Stimulated activated CD4-positive, alpha-beta T cell treated with anti-CD3 and anti-CD28 coated beads, Interleukin-4, amount 100 ng/mL, for 48 hours (primary cell): ENCODE measurements around the gene ETS1.

Experiments used
- DNase-seq, 2 donors: peaks; one replicate each; pipeline ENCODE4 v3.0.0-alpha.2; 2020; ENCODE audit warnings: low read depth in 2 of 2

ETS1 gene

DNA sequence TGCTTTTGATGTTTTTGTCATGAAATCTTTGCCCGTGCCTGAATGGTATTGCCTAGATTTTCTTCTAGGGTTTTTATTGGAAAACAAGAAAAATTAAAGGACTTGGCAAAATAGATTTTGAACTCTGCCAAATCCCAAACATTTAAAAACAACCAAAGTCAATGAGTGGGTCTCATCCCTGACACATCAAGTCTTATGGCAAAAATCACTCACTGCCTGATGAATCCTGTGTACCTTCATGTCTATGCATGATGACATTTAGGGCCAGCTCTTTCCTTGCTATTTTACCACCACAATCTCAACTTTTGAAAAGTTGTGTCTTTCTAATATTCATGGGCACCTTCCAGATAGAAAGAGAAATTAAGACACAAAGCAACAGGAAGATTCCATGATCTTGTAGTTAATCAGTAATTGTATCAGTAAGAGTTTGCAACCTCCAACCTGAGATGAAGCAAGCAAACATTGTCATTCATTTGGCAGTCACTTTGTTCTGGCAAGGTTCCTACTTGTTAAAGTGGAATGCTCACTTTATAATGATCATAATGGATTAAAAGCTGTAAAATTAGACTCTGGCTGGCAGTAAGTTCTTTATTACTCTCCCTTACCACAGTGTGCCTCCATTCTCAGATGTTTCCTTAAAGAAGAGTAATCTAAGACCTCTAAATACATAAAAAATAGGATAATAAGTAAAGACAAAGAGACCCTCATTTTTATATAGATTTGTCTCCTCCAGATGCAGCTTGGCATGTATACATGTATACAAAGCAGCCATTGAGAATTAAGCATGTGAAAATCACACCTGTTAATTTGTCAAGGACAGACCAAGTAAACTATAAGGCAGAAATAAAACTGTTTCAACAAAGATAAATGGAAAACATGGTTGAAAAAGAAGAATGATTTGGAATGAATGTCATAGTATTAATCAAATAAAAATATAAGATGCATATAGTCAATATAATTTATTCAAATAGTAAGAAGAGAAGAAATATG lies 51.6 kb downstream of the ETS1 start:
- no peak for DNase-seq

DNA sequence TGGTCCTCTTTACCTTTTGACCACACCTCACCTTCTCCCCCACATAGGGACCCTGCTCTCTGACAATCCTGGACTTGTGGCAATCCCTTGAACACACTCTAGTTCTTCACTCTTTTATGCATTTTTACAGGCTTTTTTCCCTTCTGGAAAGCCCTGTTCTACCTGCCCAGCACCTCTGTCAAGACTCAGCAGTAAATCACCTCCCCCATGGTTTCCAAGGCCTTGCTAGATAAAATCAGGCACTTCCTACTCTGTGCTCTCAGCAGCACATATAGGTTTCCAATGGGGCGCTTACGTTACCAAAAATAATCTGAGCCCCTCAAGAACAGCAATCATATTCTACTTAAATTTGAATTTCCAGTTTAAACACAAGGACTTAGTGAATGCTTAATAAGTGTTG lies 53.9 kb downstream of the ETS1 start:
- no peak for DNase-seq

DNA sequence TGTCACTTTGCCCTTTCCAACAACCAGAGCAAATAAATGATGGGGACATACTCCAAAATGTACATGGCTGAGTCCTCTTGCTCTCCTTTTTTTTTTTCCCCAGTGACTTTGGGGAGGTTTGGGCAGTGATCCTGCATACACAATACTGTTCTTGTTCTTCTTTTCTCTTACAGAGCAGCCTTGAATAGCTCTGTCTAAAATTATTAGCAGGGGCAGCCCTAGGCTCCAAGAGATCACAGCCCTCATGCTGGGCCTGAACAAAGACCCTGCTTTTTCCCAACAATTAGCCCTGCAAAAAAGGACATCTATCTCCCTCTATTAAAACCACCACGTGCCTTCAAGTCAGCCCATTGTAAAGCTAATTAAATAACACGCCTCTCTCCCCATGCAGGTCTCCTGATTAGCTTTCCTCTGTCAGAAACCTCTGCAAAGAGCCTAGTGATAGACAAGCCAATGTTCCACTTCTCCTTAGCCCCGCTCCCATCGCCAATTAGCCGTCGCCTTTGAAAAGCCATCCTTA lies 54.7 kb downstream of the ETS1 start:
- no peak for DNase-seq

DNA sequence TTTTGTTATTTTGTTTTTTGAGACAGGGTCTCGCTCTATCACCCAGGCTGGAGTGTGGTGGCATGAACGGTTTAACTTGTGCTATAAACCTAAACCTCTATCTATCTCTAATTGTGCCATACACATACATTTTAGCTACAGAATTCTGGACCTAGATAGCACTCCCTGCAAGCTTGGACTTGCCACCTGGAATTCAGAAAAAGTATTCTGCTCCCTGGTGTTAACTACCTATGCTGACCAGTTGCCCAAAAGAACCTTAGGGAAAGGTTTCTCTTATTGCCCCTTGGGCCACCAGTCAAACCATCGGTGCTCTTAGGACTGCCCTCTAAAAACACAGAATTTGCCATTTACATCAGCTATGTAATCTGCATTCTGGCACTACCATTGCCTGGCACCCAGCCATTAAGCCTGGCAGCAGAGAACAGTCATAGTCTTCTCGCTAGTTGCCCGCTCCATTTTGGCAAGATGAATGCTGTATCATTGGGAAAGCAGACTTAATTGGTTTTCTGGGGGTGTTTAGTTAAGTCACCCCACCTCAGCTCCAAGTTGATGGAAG lies 55.3 kb downstream of the ETS1 start:
- DNase-seq, result no peak

DNA sequence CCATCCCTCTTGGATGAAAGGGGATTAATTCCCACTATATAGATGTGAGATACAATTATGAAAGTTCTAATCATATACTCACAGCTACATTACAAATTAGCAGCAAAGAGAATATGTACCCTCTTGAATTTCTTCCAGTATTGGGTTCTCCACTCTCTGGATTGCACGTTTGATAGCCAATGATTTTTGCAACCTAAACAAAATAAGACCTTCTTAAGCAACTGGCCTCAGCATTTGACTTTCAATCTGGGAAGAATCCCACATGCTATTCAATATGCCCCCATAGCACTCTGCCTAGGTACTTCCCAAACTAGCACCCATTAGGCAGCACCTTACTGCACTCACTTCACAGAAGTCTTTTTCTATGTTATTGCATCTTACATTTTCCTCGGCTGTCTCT lies 55.8 kb downstream of the ETS1 start:
- DNase-seq, result no peak

DNA sequence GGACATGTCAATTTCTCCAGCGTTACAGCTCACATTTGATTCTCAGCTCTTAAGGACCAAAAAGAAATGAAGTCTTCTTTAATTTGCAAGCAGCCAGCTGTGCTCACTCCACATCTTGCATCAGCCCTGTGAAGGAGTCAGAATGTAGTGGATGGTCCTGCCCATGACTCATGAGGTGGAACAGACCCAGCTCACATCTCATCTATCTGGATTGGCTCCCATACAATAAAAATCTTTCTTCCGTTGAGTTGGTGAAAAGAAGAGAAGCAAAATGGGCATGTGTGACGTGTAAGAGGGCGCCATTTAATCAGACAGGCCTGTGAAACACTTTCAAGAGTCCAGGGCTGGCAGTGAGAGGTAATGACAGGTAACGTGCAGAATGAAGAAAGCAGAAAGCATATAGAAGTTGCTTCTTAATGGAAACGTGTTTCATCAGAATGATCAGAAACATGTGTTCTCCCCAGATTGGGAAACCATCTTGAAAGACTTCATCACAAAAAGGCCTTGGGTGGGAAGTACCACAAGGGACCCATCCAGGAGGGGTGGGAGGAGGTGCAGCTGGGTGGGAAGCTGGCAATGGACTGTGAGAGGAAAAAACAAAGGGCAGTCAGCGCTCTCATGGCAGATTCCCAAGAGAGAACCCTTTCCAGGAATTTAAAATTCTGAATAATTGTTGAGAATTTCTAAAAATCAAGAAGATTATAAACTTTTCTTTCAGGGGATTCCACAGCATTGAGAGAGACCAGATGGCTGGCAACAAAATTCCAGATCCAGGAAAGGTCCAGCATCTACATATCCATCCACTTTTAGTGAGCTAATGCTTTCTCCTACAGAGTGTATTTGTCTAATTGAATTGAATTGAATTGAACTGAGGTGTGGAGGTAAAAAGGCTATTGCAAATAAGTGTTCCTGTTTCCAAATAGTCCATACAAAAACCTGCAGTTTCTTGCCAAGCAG lies 57.0 kb downstream of the ETS1 start:
- DNase-seq, result no peak

DNA sequence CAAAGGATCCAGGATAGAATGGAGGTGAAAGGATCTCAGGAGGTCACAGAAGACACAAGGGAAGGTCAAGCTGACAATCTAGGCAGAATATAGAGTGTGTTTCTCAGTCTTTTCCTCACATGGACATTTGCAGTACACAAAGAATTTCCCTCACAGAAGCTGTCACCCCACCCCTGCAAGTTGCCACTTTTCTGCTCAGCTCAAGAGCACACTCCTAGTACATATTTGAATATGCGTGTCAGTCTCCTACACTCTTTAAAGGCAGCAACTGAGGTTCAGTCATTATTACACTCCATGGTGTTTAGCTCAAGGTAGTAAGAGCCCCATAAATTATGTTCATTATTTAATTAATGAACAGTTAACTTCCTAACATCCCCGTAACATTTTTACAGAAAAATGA lies 59.1 kb downstream of the ETS1 start:
- DNase-seq, result no peak

DNA sequence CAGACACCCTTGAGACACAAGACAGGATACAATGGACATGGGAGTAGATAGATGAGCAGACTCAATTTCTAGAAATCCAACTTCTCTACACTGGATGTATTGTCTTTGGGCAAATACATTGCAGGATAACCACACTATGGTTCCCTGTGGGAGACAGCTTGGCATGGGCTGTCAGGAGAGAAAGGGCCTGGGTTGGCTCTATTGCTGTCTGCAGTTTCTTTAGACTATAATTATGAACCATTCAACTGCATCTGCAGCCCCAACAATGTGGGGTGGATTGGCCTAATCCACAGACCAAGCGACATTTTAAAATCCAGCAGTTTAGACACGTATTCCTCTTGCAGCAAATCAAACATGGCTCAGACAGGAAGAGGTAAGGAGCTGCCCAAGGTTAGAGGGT lies 60.3 kb downstream of the ETS1 start:
- DNase-seq, result no peak

DNA sequence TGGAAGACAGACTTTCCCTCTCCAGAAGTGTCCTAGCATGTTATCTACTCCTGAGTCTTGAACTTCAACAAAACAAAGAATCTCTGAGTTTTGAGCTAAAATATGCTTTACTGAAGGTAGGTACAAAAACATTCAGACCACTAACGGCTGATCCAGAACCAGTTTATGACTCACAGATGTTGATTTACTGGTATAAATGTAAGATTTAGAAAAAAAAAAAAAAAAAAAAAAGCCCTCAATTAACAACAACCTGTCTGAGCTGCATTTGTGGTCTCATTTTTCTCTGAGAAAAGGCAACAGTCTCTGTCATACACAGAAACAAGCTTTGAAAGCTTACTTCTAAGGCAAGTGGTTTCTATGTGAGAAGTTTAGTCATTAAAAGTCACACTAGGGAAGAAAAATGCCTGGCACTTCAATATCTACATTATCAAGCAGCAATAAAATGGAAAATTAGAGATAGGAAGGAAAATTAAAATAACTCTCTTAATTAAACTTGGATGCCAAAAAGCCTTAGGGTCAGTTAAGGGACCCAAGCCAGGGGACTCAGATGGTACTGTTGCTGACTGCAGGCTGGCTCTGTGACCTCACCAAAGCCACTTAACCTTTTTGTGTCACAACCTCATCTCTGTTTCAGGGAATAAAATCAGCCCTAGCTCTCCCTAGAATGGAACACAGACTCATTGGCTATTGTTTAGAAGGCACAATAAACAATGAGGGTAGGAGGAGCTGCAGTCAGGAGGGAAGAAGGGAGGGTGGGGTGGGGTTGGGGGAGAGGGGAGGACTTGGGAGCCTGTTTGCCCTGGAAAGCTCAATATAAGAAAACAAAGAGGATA lies 61.7 kb downstream of the ETS1 start:
- no peak for DNase-seq

DNA sequence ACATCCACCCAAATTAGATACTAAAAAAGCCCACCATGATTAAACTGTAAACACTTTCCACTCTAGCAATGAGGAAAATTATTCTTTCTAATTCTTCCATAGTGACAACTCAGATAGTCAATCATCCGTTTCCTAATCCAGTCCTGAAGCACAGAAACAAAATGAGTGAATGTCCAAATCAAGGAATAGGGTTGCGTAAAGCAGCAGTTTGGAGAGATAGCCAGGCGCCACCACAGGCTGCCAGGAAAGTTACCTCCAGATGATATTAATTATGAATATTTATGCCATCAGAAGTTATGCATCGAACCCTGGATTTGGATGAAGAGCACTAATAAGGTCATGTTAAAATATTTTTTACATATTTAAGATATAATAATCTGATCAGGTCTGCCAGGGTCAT lies 63.2 kb downstream of the ETS1 start:
- no peak for DNase-seq

DNA sequence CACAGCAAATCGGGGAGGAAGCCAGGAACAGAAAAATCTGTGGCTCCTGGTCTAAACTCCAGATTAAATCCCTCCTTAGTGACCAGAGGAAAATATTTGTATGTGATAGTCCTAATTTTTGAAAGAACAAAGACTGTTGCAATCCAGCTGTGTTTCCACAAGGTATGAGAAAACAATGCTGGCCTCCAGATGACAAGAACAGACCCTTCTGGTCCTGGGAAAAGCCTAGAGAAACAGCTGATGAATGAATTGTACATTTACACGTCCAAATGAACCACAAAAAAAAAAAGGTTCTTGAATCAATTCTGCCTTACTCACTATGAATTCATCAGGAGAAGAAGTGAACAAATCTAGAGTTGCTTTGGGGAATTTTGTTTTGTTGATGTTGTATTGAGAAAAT lies 63.7 kb downstream of the ETS1 start:
- DNase-seq, result no peak

DNA sequence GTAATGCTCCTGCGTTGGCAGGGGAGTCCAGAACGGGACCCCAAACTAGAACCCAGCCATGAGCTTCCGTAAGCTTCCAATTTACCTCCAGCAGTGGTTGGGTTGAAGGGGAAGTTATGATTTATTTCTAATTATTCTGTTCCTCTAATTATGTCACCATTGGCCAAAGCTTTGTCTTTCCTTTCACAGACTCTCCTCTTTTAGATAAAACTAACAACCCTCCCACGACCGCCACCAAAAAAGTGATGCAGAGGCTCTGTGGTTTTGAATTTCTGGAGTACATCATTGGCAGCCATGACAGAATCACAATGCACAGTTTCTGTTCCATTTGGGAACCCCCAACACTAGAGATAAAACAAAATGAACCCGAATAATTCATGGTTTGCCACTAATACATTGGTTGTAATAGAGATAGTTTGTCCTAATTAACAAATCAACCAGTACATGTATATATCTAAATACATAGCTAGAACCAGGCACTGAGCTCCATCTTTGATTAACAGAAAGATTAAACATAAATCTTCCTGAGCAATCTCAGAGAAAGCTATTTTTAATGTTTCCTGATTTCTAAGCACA lies 64.3 kb downstream of the ETS1 start:
- peak; percentile 61 to 72 for DNase-seq

DNA sequence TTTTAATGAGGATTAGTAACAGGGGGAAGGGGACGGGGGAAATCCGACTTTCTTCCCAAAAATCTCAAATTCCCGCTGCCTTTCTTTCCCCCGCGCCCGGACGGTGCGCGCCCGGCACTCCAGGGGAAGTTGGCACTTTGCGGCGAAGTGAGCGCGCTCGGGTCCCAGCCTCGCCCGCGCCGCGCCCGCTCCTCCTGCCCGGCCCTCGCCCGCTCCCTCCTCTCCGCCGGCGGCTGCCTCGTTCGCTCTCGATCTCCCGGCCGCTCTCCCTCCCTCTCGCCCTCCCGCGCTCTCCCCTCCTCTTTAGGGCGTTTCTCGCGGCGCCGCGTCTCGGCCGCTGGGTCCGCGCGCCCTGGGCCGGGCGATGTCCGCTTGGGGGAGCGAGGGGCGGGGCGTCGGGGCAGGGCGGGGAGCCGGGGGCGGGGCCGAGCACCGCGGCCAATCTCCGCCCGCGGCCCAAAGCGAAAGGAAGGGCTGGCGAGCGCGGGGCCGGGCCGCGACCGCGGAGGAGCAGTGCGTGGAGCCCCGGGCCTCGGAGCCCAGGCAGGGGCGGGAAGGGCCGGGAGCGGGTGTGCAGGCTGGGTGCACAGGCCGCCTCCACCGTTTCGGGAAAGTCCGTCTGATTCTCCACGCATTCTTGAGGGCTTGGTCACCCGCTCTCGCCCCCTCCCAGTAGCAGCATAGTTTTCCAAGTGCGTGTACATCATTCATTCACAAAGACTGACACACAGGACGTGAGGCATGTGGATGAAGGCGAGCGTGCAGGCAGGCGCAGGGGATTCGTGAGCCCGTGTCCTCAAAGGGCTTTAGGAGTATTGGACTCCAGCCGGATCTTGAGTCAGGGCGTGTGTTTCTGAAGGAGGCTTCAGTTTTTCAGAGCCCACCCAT lies 65.1 kb downstream of the ETS1 start:
- peak; percentile 78 to 85 for DNase-seq

DNA sequence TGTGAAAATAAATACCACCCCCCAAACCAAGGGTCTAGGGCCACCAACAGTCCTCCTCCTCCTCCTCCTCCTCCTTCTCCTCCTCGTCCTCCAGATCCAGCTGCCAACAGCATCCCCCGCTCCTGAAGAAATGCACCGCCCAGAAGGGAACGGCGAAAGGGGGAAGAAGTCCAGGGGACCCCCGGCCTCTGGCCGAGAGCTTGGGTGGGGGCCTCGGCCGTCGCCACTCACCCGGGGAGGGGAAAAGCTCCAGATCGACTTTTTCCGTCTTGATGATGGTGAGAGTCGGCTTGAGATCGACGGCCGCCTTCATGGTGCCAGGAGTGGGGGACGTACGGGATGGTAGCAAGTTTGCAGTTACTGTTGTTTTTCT lies 65.7 kb downstream of the ETS1 start:
- no peak for DNase-seq

DNA sequence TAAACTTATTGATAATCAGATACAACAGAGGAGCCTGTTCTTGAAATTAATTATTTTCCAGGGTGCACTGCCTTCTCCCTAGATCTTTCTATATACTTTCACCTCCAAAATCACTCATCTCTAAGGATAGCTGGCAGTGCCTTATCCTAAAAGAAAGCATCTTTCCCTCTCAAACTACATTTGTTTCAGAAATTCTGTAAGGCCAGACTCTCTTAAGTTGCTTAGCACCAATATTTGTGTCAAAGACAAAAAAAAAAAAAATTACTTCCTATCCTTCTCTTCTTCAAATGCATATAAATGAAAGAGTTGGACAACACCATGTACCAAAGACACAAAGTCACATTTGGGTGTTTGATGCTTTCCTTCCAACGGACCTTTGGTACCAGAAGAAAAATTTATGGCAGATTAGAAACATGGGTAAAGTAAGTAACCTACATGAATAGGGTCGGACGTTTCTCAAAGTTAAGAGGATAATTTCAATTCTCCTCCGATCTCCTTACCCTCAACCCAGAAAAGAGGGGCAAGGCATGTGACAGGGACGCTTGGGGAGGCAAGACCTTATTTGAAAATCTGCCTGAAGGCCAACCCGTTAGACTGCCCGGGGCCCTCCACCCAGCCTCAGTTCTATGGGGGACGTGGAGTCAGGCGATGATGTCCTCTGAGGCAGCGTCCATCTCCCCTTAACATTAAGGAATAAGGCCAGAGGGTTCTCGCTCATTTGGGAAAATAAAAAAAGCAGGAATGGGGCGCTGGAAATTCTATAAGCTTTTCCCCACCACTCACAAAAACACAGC lies 66.3 kb downstream of the ETS1 start:
- DNase-seq, result no peak

DNA sequence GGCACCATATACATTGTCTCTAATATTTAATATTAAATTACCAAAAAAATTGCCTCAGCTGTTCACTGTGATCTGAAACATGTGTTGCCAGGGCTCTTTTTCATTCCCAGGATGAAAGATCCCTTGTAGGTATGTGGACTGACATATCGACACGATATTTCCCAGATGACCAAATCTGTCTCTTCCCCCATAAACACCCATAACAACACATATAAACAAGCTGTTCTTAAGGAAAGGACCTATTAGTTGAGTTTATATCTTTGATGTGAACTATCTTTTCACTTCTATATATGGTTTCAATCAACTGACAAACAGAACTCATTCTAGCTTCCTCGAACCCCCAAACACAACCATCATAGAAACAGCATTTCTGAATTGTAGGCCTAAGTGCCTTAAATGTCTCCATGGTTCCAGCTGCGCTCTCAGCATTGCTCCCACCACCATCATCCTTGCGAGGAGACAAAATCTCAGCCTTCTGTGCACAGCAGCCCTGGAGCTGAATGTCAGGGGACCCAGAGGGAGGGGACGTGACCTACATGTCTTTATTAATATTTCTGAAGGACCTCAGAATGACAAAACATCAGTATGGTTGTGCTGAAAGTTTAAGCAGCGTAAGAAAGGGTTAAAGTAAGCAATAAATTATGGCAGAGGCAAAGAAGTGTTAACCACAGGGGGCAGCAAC lies 67.0 kb downstream of the ETS1 start:
- DNase-seq, result no peak

DNA sequence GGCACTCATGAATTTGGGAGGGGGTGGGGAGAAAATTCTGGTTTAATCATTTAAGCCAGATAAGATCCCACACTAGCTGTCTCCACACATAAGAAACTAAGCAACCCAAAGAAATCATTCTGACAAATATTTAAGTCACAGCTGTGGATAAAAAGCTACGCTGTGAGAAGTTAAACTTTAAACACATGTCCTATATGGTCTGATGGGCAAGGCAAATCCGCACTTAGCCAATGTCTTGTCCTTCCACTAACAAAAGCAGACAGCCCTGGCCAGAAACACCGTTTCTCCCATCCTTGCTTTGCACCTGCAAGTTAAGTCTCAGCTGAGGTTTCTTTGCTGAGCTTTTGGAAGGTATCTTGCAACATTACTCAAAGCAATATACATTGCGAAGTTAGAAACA lies 68.0 kb downstream of the ETS1 start:
- no peak for DNase-seq

DNA sequence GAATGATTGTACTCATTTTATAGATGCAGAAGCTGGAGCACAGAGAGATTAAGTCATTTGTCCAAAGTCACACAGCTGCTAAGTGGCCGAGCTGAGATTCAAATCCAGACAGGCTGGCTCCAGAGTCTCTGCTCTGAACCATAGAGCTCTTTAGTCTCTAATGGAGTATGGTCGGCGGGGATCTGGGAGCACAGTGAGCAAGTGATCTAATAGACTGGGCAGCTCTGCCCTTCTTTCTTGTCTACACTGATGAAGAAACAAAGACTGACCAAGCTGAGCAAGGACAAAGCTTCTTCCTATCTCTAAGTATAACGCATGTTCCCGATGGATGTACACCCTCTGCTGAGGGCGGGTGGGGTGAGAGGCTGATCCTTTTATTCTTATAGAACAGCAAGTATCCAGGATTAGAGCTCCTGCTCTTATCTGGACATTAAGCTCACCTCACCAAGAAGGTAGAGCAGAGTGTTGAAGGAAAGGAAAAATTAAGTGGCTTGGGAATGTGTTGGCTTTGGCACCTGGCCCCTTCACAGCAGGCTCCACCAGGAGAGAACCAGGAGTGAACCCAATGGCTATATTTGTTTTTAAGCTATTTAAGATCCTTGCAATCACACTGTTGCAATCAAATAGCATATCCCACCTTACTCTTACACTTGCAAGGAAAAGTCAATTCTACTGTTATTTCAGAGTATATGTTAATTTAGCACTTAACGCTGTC lies 68.7 kb downstream of the ETS1 start:
- no peak for DNase-seq
